Activated CD8-positive, alpha-beta memory T cell treated with anti-CD3 and anti-CD28 coated beads, Interleukin-2, amount 50 U/mL, for 24 hours (primary cell): ENCODE results near the gene LARP6.
"Not testable (repeated sequence)": the region's sequence is repeated elsewhere in the genome, so short reads cannot be mapped to it uniquely, and the experiment has no call there.

Source experiments
- DNase-seq: peaks from one replicate; pipeline ENCODE4 v3.0.0-alpha.2; 2020; ENCODE audit errors: extremely low read depth

The LARP6 gene

DNA sequence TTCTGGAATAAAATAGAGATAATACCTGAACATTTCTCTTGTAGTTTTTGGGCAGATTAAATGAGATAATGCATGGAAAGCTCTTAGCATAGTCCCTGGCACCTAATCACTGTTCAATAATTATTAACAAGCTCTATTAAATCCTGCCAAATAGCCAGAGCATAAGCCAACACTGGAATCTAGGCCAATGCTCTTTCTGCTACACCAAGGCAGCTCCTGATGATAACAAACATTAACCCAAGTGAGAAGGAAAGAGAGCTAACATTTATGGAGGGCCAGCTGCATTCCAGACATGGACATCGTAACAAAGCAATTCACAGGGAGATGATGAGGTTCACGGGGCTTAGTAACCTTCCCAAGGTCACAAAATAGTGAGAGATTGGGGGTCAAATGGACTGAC lies 23.3 kb downstream of the LARP6 start:
- no peak for DNase-seq

DNA sequence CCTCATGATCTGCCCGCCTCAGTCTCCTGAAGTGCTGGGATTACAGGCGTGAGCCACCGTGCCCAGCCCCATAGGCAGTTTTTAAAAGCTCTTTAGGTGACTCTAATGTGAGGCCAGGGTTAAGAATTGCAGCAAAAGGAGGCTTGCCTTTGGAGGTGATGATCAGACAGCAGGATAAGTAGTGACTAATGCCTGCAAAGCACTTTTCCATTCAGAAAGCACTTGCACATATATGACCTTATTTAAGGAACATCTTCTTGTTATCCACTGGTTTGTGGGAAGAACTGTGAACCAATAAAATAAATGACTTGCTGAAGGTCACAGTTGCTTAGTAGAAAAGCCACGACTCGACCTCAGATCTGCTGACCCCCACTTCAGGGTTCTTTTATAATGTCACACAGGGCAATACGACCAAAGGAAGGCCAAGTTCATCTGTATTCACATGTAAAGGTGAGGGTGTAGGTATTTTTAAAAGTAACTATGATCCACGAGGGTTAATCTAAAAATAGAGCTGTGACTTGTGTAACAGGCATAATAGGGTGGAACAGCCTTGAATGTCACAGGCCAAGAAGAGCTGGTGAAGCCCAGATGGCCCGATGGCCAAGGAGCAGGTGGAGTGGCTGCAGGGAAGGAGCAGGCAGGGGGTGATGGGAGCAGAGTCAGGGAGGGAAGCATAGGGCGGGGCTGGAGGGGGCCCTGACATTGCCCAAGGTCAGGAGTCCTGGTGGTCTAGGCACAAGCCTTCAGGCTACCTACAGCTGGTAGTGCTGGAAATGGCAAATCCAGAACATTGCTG lies 24.4 kb downstream of the LARP6 start:
- DNase-seq: no peak

DNA sequence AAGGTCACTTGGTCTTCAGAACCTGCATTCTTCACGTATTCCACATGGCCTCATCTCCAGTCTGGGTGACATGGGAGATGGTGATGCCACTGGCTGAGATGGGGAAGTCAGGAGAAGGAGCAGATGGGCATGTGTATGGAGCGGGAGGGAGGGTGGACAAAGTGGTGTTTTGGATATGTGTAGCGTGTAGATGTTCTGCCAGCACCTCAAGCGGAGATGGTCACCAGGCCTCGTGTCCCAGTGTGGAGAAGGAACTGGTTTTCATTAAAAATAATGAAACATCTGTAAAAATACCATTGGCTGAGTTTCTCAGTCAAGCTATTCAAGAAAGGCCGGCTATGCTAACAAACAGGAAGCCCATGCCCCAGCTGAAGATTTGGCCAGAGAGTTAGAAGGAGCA lies 26.2 kb downstream of the LARP6 start:
- no peak for DNase-seq

- no peak for DNase-seq
Observed at GRCh38 chr15:70826634-70827033, 27.3 kb downstream of the LARP6 start.

- DNase-seq: no peak
Observed at GRCh38 chr15:70825841-70826240, 28.1 kb downstream of the LARP6 start.

DNA sequence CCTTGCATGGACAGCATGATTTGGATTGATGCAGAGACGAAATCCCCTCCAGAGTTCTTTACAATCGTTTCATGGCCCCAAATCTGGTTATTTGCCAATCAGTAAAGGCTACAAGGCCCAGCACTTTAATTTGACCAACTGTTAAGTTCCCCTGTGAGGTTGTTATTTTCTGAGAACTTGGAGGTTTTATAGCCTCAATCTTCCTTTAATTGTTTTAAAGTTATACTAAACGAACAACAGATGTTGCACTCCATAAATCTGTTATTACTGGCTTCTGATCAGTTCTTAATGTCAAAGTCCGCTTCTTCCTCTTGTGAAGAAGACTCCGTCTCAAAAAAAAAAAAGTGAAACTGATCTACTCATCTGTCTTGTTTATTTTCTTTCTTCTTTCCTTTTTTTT lies 30.8 kb downstream of the LARP6 start:
- no peak for DNase-seq

GRCh38 chr15:70820214-70820613 lies 33.7 kb downstream of the LARP6 start:
- no peak for DNase-seq

- no peak for DNase-seq
Observed at GRCh38 chr15:70818580-70818979, 35.4 kb downstream of the LARP6 start.

DNA sequence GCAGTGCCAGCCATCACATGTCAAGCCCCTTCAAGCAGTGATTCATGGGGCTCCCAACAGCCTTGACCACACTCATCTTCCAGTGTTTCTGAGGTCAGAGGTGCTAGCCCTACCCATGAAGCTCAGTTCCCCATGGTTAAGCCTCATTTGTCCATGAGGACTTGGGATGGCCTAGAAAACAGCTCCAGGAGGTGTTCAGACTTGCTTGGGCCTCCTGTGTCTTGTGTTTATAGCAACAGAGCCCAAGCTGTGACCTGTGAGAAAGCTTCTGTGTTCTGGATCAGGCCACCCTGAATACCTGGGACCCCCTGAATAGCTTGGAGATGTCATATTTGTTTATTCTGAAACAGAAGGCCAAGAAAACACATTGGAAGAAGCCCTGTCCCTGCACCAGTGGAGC lies 36.7 kb downstream of the LARP6 start:
- no peak for DNase-seq

- no peak for DNase-seq
Observed at GRCh38 chr15:70815604-70816003, 38.4 kb downstream of the LARP6 start.

GRCh38 chr15:70815011-70815410 lies 38.9 kb downstream of the LARP6 start:
- not testable (repeated sequence) for DNase-seq

GRCh38 chr15:70812827-70813364 lies 41.1 kb downstream of the LARP6 start:
- no peak for DNase-seq

GRCh38 chr15:70810916-70811578 lies 42.9 kb downstream of the LARP6 start:
- no peak for DNase-seq

DNA sequence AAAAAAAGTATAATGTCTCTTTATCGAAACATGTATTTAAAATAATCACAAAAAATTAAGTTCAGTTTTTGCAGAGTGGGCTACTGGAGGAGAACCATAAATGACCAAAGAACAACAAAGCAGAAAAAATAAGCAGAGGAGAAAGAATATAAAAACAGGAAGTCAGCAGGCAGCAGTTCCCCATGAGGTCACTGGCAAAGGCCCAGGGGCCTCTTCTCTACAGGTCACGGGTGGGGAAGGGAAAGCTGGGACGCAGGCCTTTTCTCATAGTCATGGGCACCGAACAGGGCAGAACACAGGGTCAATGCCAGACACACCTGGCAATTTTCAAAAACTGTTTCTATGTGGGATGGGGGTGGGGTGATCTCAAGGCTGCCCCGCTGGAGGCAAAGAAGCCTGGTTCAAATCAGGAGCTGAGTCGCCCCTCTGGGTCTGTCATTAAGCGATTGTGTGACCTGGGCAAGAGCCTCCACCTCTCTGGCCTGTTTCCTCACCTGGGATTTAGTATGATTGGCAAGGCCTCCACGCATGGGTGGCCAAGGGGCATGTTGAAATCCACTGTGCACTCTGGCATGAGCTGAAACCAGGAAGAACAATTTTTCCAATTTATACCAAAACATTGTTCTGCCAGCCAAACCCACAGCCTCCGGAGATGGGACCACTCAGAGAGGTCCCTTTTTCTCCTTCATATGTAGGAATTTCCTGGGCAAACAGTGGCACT lies 46.8 kb downstream of the LARP6 start:
- DNase-seq: no peak

DNA sequence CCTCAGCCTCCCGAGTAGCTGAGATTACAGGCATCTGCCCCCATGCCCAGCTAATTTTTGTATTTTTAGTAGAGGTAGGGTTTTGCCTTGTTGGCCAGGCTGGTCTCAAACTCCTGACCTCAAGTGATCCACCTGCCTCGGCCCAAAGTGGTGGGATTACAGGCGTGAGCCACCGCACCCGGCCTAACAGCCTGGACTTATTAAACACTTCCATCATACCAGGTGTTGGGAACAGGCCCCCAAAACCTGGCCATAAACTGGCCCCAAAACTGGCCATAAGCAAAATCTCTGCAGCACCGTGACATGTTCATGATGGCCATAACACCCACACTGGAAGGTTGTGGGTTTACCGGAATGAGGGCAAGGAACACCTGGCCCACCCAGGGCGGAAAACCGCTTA lies 49.6 kb downstream of the LARP6 start:
- DNase-seq: not testable (repeated sequence)

- no peak for DNase-seq
Observed at GRCh38 chr15:70802629-70803028, 51.3 kb downstream of the LARP6 start.

GRCh38 chr15:70801109-70801508 lies 52.8 kb downstream of the LARP6 start:
- DNase-seq: no peak

DNA sequence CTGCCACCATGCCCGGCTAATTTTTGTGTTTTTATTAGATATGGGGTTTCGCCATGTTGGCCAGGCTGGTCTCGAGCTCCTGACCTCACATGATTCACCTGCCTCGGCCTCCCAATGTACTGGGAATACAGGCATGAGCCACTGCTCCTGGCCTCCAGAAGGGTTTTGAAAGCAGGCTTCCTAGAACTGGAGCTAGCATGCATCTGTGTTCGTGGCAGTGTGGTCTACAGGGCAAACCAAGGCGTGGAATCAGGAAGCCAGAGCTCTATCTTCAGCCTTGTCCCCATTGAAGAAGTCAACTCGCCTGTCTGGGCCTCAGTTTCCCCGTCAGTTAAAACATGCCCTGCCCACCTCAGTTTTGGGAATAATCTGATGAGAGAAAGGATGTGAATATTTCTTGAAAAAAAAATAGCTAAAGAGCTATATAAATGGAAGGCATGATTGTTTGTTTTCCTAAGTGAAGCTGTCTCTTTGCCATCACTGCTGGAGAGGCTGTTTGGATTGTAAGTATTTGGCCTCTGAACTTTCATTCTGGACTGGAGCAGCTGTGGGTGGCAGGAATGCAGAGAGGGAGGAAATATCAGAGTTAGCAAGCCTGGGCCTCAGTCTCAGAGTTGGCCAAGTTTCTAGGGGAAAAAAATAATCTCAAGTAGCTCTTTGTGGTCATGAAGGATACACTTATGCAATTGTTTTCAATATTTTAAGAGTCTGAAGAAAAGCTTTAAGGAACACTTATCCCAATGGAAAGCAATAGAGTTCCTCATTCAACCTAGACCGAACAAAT lies 54.1 kb downstream of the LARP6 start:
- no peak for DNase-seq

DNA sequence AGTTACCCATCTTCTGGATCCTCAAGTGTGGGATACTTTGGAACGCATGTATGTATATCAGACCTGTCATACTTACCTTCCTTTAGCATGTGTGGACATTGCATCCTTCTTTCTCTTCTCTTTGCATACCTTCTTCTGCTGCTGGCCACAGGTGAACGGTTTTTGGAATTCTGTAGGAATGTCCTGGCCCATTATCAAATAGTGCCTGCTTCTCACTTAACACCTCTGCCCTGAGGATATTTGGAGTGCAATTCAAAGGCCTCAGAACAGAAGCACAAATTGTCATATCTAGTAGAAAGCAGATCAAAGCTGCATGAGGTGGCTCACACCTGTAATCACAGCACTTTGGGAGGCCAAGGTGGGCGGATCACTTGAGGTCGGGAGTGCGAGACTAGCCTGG lies 56.5 kb downstream of the LARP6 start:
- DNase-seq: no peak

- DNase-seq: no peak
Observed at GRCh38 chr15:70796516-70797310, 57.2 kb downstream of the LARP6 start.

DNA sequence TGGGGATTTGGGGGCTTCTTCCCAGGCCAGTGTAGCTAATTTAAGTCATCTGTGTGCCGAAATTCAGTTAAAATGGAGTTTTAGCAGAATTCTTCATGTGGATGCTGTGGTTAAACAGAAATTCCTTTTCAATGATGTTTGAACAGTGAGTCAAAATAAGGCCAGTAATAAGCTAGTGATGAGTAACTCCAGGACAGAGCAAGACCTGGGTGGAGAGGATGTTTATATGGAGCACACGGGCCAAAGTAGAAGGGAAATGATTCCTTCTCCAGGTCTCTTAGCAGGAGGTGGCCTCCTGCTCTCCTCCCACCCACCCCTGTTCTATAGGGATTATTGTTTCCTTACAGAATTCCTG lies 58.7 kb downstream of the LARP6 start:
- DNase-seq: no peak
